K562 (cell line): ENCODE data around the gene ARSJ. TPM values are rescaled to one million over a fixed set of nuclear protein-coding genes. Genes with fewer than 3 reads are reported as not detected.

ENCODE experiments used
- ATAC-seq: fragments of 200-7000 bp; cut with Tn5 transposase; 3 replicates; pipeline ENCODE4 v1.9.1; 2020; ENCODE audit warnings: moderate library complexity
- BruUV-seq: library from RNA; stranded (reverse); fragments of 400-500 nt; replicated peaks from 2 replicates; lab custom pipeline; 2021; lab: Mats Ljungman, UMichigan
- CTCF ChIA-PET: fragments of 300-600 bp; formaldehyde crosslinking; extraction: SDS; loops from one replicate; lab custom pipeline; 2021; ENCODE audit warnings: low intra/inter-chr PET ratio; lab: Yijun Ruan, JAX
- POLR2A ChIA-PET: fragments of 300-600, 350-650 bp; sonication (Branson Sonifier 250); formaldehyde crosslinking; extraction: SDS; loops from one replicate; lab custom pipeline; 2021; ENCODE audit warnings: antibody characterized with exemption, inconsistent platforms; lab: Yijun Ruan, JAX
- DNase-seq, 4 experiments: peaks; one replicate each; pipeline versions ENCODE4 v3.0.0 to v3.0.0-alpha.2; 2011 to 2018; ENCODE audit warnings: low spot score in 3 of 4, mixed read lengths in 3 of 4; ENCODE audit errors: extremely low read depth in 1 of 4
- FAIRE-seq: peaks from 2 replicates; lab custom pipeline; 2011; peaks lifted over from hg19 to GRCh38; lab: Jason Lieb, UNC
- H2AFZ ChIP-seq: 2 replicates; pipeline ENCODE4 v1.6.0; 2011; ENCODE audit warnings: low read depth, low read length, control low read depth, inconsistent platforms
- H3K27ac ChIP-seq: fragments of 200-600 bp; 3 replicates; pipeline ENCODE4 v1.8.0; 2011; ENCODE audit warnings: low read depth, mild to moderate bottlenecking, control low read depth, inconsistent platforms, low read length, moderate library complexity, mixed read lengths; ENCODE audit errors: extremely low read depth
- H3K27me3 ChIP-seq, 2 experiments: fragments of 300-600 bp in 1 of 2; 2 replicates in 1 of 2; 3 replicates in 1 of 2; pipeline versions ENCODE4 v1.6.0 to v1.8.0; 2011; ENCODE audit warnings: inconsistent platforms in 2 of 2, low read length in 2 of 2, mild to moderate bottlenecking in 1 of 2, mixed read lengths in 1 of 2, moderate library complexity in 1 of 2; ENCODE audit not compliant: control insufficient read depth in 2 of 2, insufficient read depth in 2 of 2
- H3K36me3 ChIP-seq: fragments of 300-600 bp; 3 replicates; pipeline ENCODE4 v1.8.0; 2011; ENCODE audit warnings: mild to moderate bottlenecking, low read length, inconsistent platforms; ENCODE audit not compliant: control insufficient read depth, insufficient read depth
- H3K4me1 ChIP-seq, 2 experiments: fragments of 200-600 bp in 1 of 2; replicated peaks in 1 of 2; 2 replicates in 1 of 2; 3 replicates in 1 of 2; pipeline versions ENCODE4 v1.5.1 to v1.8.0; 2011; ENCODE audit warnings: inconsistent platforms in 2 of 2, low read length in 2 of 2, mild to moderate bottlenecking in 1 of 2, mixed read lengths in 1 of 2, moderate library complexity in 1 of 2; ENCODE audit not compliant: control insufficient read depth in 2 of 2, insufficient read depth in 2 of 2
- H3K4me2 ChIP-seq: 2 replicates; pipeline ENCODE4 v1.6.1; 2011; ENCODE audit warnings: low read length, control low read depth, inconsistent platforms, mixed read lengths; ENCODE audit not compliant: insufficient read depth
- H3K4me3 ChIP-seq: fragments of 200-600 bp; sonication (generic), shearing (Covaris generic); 2 replicates; pipeline ENCODE4 v1.5.1; 2016; ENCODE audit warnings: control low read depth, inconsistent platforms
- H3K79me2 ChIP-seq: fragments of 200-600 bp; 3 replicates; pipeline ENCODE4 v1.8.0; 2011; ENCODE audit warnings: low read length, inconsistent platforms; ENCODE audit not compliant: control insufficient read depth, insufficient read depth
- H3K9ac ChIP-seq, 2 experiments: 2 replicates each; pipeline versions ENCODE4 v1.6.0 to v1.6.1; 2011; ENCODE audit warnings: low read depth in 2 of 2, low read length in 2 of 2, control low read depth in 1 of 2, inconsistent platforms in 1 of 2, mild to moderate bottlenecking in 1 of 2, mixed read lengths in 1 of 2; ENCODE audit not compliant: insufficient read depth in 1 of 2
- H3K9me1 ChIP-seq: one replicate; pipeline ENCODE4 v1.6.0; 2011; ENCODE audit warnings: inconsistent platforms, mild to moderate bottlenecking, low read length, moderate library complexity; ENCODE audit not compliant: control insufficient read depth, insufficient read depth
- H3K9me3 ChIP-seq: replicated peaks from 2 replicates; pipeline ENCODE4 v1.5.1; 2011; ENCODE audit warnings: low read depth, low read length, inconsistent platforms; ENCODE audit not compliant: control insufficient read depth, insufficient read depth
- H4K20me1 ChIP-seq: replicated peaks from 2 replicates; pipeline ENCODE4 v1.6.1; 2011; ENCODE audit warnings: low read length, inconsistent platforms, mixed read lengths; ENCODE audit not compliant: control insufficient read depth, insufficient read depth
- ARID3B ChIP-seq: fragments of 250-450 bp; sonication (Bioruptor Pico); IDR thresholded peaks from 2 replicates; pipeline ENCODE4 v1.4.0; 2020; ENCODE audit warnings: borderline replicate concordance
- ATF4 ChIP-seq: fragments of 450-650 bp; formaldehyde crosslinking; IDR thresholded peaks from 2 replicates; pipeline ENCODE4 v1.4.0; 2022; ENCODE audit warnings: mild to moderate bottlenecking, moderate library complexity
- DMBX1 ChIP-seq: fragments of 250-450 bp; sonication (Bioruptor Pico); IDR thresholded peaks from 2 replicates; pipeline ENCODE4 v1.8.0; 2022; ENCODE audit warnings: inconsistent platforms, mild to moderate bottlenecking, moderate library complexity, borderline replicate concordance
- HNRNPH1 ChIP-seq: fragments of 200-400 bp; formaldehyde crosslinking; optimal IDR thresholded peaks from 2 replicates; pipeline ENCODE3; 2017; ENCODE audit warnings: low read depth, mild to moderate bottlenecking, low read length, moderate library complexity
- KDM2B ChIP-seq: fragments of 250-450 bp; sonication (Bioruptor Pico); IDR thresholded peaks from 2 replicates; pipeline ENCODE4 v1.8.0; 2021; ENCODE audit warnings: mild to moderate bottlenecking, moderate library complexity
- RERE ChIP-seq: sonication (generic); formaldehyde crosslinking; IDR thresholded peaks from 2 replicates; pipeline ENCODE4 v1.8.0; 2023; ENCODE audit warnings: missing genetic modification reagents, mild to moderate bottlenecking, borderline replicate concordance
- U2AF1 ChIP-seq: fragments of 200-400 bp; formaldehyde crosslinking; optimal IDR thresholded peaks from 2 replicates; pipeline ENCODE3; 2017; ENCODE audit warnings: mild to moderate bottlenecking, low read depth, low read length, moderate library complexity
- ZBTB17 ChIP-seq: fragments of 450-650 bp; formaldehyde crosslinking; IDR thresholded peaks from 2 replicates; pipeline ENCODE4 v1.4.0; 2020; ENCODE audit warnings: mild to moderate bottlenecking
- WGBS: fragments of 100-300 bp; shearing (Covaris generic); methylation state at CpG from one replicate; pipeline ENCODE4 v1.1.6; 2016; ENCODE audit warnings: low coverage, mixed read lengths; ENCODE audit not compliant: insufficient coverage; ENCODE audit errors: missing lambda C conversion rate; 5-methylcytosine and 5-hydroxymethylcytosine counted together
- in situ Hi-C: fragments of 300-500 bp; cut with MboI; formaldehyde crosslinking; loops from 4 replicates; pipeline ENCODE4 v1.15.0; 2018; ENCODE audit warnings: inconsistent platforms, mixed read lengths
- intact Hi-C: fragments of 100-400 bp; cut with micrococcal nuclease; formaldehyde crosslinking; loops from 2 replicates; pipeline ENCODE4 v1.14.2; 2022
- polyA plus RNA-seq, 8 experiments: library from polyadenylated mRNA; depleted of rRNA in 4 of 8; stranded (reverse) in 5 of 8; unstranded in 3 of 8; fragments of >200 nt; fragmentation: Nextera tagmentation in 2 of 8; fragmentation: Illumina TruSeq in 1 of 8; extraction: Ambion mirVana in 2 of 8; extraction: Trizol in 1 of 8; gene quantifications; 2 replicates each; pipeline versions ENCODE4 v1.2.1 to v1.2.3, GENCODE V29; 2011 to 2014; ENCODE audit warnings: inconsistent platforms in 1 of 8, missing spikeins in 1 of 8
- total RNA-seq, 7 experiments: library from RNA; depleted of rRNA in 6 of 7; stranded (reverse); fragments of >200 nt in 6 of 7; fragmentation: Illumina TruSeq in 2 of 7; extraction: Trizol in 2 of 7; gene quantifications; 2 replicates each; pipeline versions ENCODE4 v1.2.1 to v1.2.3, GENCODE V29; 2011 to 2021; ENCODE audit warnings: low replicate concordance in 1 of 7

ARSJ gene
- total and polyA plus RNA-seq, 9 of the 15 experiments (the other 6 are each of a cell fraction or from before 2014, with no cell fraction given): not detected

GRCh38 chr4:113977526-113977855 is 2.0 kb downstream of the ARSJ start:
- no peak overlapping the region for H2AFZ ChIP-seq
- H3K27me3 ChIP-seq: no peaks in the 10 kb centered on the region
- no peaks in the 10 kb centered on the region for H3K9me1 ChIP-seq
- H3K36me3 ChIP-seq: no peaks in the 10 kb centered on the region
- H3K9ac ChIP-seq: no peak overlapping the region
- in situ Hi-C loops (no loop called here), intact Hi-C loops (no loop called here)
- no peaks in the 10 kb centered on the region for H3K79me2 ChIP-seq
- FAIRE-seq: no peak
- POLR2A ChIA-PET: no interaction called here
- no TSS peak for BruUV-seq
- no peak overlapping the region for H3K4me3 ChIP-seq
- TF ChIP-seq DMBX1 (no peak), U2AF1 (no peak), RERE (CRISPR knock-in tag) (no peak), ATF4 (CRISPR knock-in tag) (no peak), ARID3B (CRISPR knock-in tag) (no peak), ZBTB17 (CRISPR knock-in tag) (no peak), HNRNPH1 (no peak), KDM2B (no peak)
- no peaks in the 10 kb centered on the region for H3K9me3 ChIP-seq
- no peak for ATAC-seq
- H3K4me2 ChIP-seq: no peak overlapping the region
- no peak for DNase-seq
- no peaks in the 10 kb centered on the region for H4K20me1 ChIP-seq
- H3K4me1 ChIP-seq: no peaks in the 10 kb centered on the region
- 0% methylated on average over 1 of the region's 1 CpG for WGBS
- H3K27ac ChIP-seq: no peak overlapping the region
- CTCF ChIA-PET: no interaction called here
